Lower lobe of right lung (tissue), 2 donors: ENCODE data around the gene RAB3B. TPM values are rescaled to one million over a fixed set of nuclear protein-coding genes. Genes with fewer than 3 reads are reported as not detected.

Source experiments
- ATAC-seq, 2 donors: fragments of 200-7000 bp; cut with Tn5 transposase; one replicate each; pipeline ENCODE4 v1.9.1; 2020 to 2022; ENCODE audit warnings: mild to moderate bottlenecking in 2 of 2, moderate library complexity in 2 of 2
- DNase-seq: peaks from one replicate; pipeline ENCODE4 v3.0.0-alpha.2; 2020
- H3K27ac ChIP-seq: fragments of 200-600 bp; one replicate; pipeline ENCODE4 v1.8.0; 2022
- H3K27me3 ChIP-seq: fragments of 200-600 bp; one replicate; pipeline ENCODE4 v1.8.0; 2022; ENCODE audit warnings: low read depth
- H3K36me3 ChIP-seq: fragments of 200-600 bp; one replicate; pipeline ENCODE4 v1.8.0; 2022; ENCODE audit warnings: mild to moderate bottlenecking
- H3K4me1 ChIP-seq: fragments of 200-600 bp; one replicate; pipeline ENCODE4 v1.8.0; 2022
- H3K4me3 ChIP-seq: fragments of 200-600 bp; one replicate; pipeline ENCODE4 v1.8.0; 2022; ENCODE audit warnings: mild to moderate bottlenecking
- H3K9me3 ChIP-seq: fragments of 200-600 bp; one replicate; pipeline ENCODE4 v1.8.0; 2022
- intact Hi-C: fragments of 100-400 bp; cut with DNase I; formaldehyde crosslinking; loops from one replicate; pipeline ENCODE4 v1.11.0; 2022
- total RNA-seq: library from RNA; stranded (reverse); fragmentation: NEBNext Ultra II Directional; extraction: Animal tissue kit (Norgen Biotek cat#: 25700); gene quantifications from one replicate; pipeline ENCODE4 v1.2.1, GENCODE V29; 2021
- TF ChIP-seq, protein P1 (sequence below): fragments of 200-600 bp; IDR thresholded peaks from one replicate; pipeline ENCODE4 v1.8.0; 2022; ENCODE audit warnings: antibody characterized with exemption, mild to moderate bottlenecking
- donor health status: DM: no; HTN: yes; CAD: no; lungs with severe emphysema.

Gene RAB3B
- total RNA-seq, 1 donor from 2014 or later, result 0.06 TPM

GRCh38 chr1:51962486-51963356 is 27.8 kb downstream of the RAB3B start:
- H3K4me3 ChIP-seq, result no peak overlapping the region
- H3K27me3 ChIP-seq, result peaks cover 51% of the 10 kb centered on the region
- H3K27ac ChIP-seq, result no peak overlapping the region
- DNase-seq (no peak), ATAC-seq (no peak)
- H3K36me3 ChIP-seq, result no peaks in the 10 kb centered on the region
- no peaks in the 10 kb centered on the region for H3K9me3 ChIP-seq
- TF ChIP-seq, protein P1, sequence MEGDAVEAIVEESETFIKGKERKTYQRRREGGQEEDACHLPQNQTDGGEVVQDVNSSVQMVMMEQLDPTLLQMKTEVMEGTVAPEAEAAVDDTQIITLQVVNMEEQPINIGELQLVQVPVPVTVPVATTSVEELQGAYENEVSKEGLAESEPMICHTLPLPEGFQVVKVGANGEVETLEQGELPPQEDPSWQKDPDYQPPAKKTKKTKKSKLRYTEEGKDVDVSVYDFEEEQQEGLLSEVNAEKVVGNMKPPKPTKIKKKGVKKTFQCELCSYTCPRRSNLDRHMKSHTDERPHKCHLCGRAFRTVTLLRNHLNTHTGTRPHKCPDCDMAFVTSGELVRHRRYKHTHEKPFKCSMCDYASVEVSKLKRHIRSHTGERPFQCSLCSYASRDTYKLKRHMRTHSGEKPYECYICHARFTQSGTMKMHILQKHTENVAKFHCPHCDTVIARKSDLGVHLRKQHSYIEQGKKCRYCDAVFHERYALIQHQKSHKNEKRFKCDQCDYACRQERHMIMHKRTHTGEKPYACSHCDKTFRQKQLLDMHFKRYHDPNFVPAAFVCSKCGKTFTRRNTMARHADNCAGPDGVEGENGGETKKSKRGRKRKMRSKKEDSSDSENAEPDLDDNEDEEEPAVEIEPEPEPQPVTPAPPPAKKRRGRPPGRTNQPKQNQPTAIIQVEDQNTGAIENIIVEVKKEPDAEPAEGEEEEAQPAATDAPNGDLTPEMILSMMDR, result no peak
- intact Hi-C loops, result no loop called here
- H3K4me1 ChIP-seq, result no peaks in the 10 kb centered on the region

GRCh38 chr1:51961954-51962353 is 28.5 kb downstream of the RAB3B start:
- intact Hi-C loops, result no loop called here
- Histone ChIP-seq H3K27me3 (peaks cover 50% of the 10 kb centered on the region), H3K27ac (no peak overlapping the region), H3K9me3 (no peaks in the 10 kb centered on the region), H3K4me1 (no peaks in the 10 kb centered on the region), H3K4me3 (no peak overlapping the region), H3K36me3 (no peaks in the 10 kb centered on the region)
- no peak for ATAC-seq
- no peak for DNase-seq
- TF ChIP-seq, protein P1, result no peak

GRCh38 chr1:51961231-51961630 is 29.3 kb downstream of the RAB3B start:
- Histone ChIP-seq H3K4me3 (no peak overlapping the region), H3K27me3 (peaks cover 54% of the 10 kb centered on the region), H3K9me3 (no peaks in the 10 kb centered on the region), H3K27ac (no peak overlapping the region), H3K4me1 (no peaks in the 10 kb centered on the region), H3K36me3 (no peaks in the 10 kb centered on the region)
- TF ChIP-seq, protein P1, result no peak
- DNase-seq (no peak), ATAC-seq (no peak)
- intact Hi-C loops, result no loop called here

DNA sequence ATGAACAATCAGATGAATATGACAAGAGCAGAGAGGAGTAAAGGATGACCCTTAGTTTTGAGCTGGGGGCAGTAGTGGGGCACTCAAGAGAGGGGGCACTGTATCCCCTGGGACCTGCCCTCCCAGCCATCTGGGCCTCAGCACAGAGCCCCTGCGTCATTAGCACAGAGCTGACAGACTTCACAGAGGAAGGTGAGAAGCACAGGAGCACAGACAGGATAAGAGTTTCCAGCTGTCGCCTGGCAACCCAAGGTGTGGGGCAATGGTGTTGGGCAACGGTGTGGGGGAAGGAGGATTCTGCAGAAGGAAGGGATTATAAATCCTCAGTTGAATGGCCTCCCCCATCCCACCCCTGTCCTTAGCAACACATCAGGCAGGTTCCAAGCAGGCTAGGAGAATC is 30.2 kb downstream of the RAB3B start:
- TF ChIP-seq, protein P1, result no peak
- ATAC-seq, result no peak

DNA sequence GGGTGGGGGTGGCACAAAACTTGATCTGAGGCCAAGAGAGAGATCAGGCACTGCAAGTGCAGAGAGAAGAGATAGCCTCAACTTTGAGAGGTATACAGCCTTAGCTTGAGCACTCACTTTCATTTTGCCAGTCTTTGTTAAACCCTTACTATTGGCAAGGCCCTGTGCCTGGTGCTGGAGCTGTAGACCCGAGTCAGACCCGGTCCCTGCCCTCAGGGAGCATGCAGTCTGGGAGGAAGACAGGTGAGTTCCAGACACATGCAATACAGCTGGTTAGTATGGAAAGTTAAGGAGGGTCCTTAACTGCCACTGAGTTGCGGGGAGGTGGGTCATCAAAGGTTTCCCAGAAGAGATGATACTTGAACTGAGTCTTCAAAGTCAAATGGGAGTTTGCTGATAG is 31.7 kb downstream of the RAB3B start:
- TF ChIP-seq, protein P1, result no peak
- H3K4me3 ChIP-seq, result no peak overlapping the region
- DNase-seq, result no peak
- H3K36me3 ChIP-seq, result no peaks in the 10 kb centered on the region
- no peaks in the 10 kb centered on the region for H3K9me3 ChIP-seq
- no peak for ATAC-seq
- intact Hi-C loops, result no loop called here
- H3K4me1 ChIP-seq, result no peaks in the 10 kb centered on the region
- H3K27me3 ChIP-seq, result peaks cover 40% of the 10 kb centered on the region
- no peak overlapping the region for H3K27ac ChIP-seq

More for the DNA sequence above, 30.2 kb downstream of the RAB3B start:
- peaks cover 46% of the 10 kb centered on the region for H3K27me3 ChIP-seq
- no peak overlapping the region for H3K4me3 ChIP-seq
- H3K4me1 ChIP-seq, result no peaks in the 10 kb centered on the region
- no peaks in the 10 kb centered on the region for H3K36me3 ChIP-seq
- no peaks in the 10 kb centered on the region for H3K9me3 ChIP-seq
- intact Hi-C loops, result no loop called here
- DNase-seq, result no peak
- no peak overlapping the region for H3K27ac ChIP-seq
